K562 (cell line): ENCODE data around the gene ZDHHC5. TPM values are rescaled to one million over a fixed set of nuclear protein-coding genes. Genes with fewer than 3 reads are reported as not detected.

Source experiments
- ATAC-seq: fragments of 200-7000 bp; cut with Tn5 transposase; 3 replicates; pipeline ENCODE4 v1.9.1; 2020; ENCODE audit warnings: moderate library complexity
- BruUV-seq: library from RNA; stranded (reverse); fragments of 400-500 nt; replicated peaks from 2 replicates; lab custom pipeline; 2021; lab: Mats Ljungman, UMichigan
- CTCF ChIA-PET: fragments of 300-600 bp; formaldehyde crosslinking; extraction: SDS; loops from one replicate; lab custom pipeline; 2021; ENCODE audit warnings: low intra/inter-chr PET ratio; lab: Yijun Ruan, JAX
- POLR2A ChIA-PET: fragments of 300-600, 350-650 bp; sonication (Branson Sonifier 250); formaldehyde crosslinking; extraction: SDS; loops from one replicate; lab custom pipeline; 2021; ENCODE audit warnings: antibody characterized with exemption, inconsistent platforms; lab: Yijun Ruan, JAX
- DNase-seq, 4 experiments: peaks; one replicate each; pipeline versions ENCODE4 v3.0.0 to v3.0.0-alpha.2; 2011 to 2018; ENCODE audit warnings: low spot score in 3 of 4, mixed read lengths in 3 of 4; ENCODE audit errors: extremely low read depth in 1 of 4
- FAIRE-seq: peaks from 2 replicates; lab custom pipeline; 2011; peaks lifted over from hg19 to GRCh38; lab: Jason Lieb, UNC
- H2AFZ ChIP-seq: 2 replicates; pipeline ENCODE4 v1.6.0; 2011; ENCODE audit warnings: low read depth, low read length, control low read depth, inconsistent platforms
- H3K27ac ChIP-seq: fragments of 200-600 bp; 3 replicates; pipeline ENCODE4 v1.8.0; 2011; ENCODE audit warnings: low read depth, mild to moderate bottlenecking, control low read depth, inconsistent platforms, low read length, moderate library complexity, mixed read lengths; ENCODE audit errors: extremely low read depth
- H3K27me3 ChIP-seq, 2 experiments: fragments of 300-600 bp in 1 of 2; 2 replicates in 1 of 2; 3 replicates in 1 of 2; pipeline versions ENCODE4 v1.6.0 to v1.8.0; 2011; ENCODE audit warnings: inconsistent platforms in 2 of 2, low read length in 2 of 2, mild to moderate bottlenecking in 1 of 2, mixed read lengths in 1 of 2, moderate library complexity in 1 of 2; ENCODE audit not compliant: control insufficient read depth in 2 of 2, insufficient read depth in 2 of 2
- H3K36me3 ChIP-seq: fragments of 300-600 bp; 3 replicates; pipeline ENCODE4 v1.8.0; 2011; ENCODE audit warnings: mild to moderate bottlenecking, low read length, inconsistent platforms; ENCODE audit not compliant: control insufficient read depth, insufficient read depth
- H3K4me1 ChIP-seq, 2 experiments: fragments of 200-600 bp in 1 of 2; replicated peaks in 1 of 2; 2 replicates in 1 of 2; 3 replicates in 1 of 2; pipeline versions ENCODE4 v1.5.1 to v1.8.0; 2011; ENCODE audit warnings: inconsistent platforms in 2 of 2, low read length in 2 of 2, mild to moderate bottlenecking in 1 of 2, mixed read lengths in 1 of 2, moderate library complexity in 1 of 2; ENCODE audit not compliant: control insufficient read depth in 2 of 2, insufficient read depth in 2 of 2
- H3K4me2 ChIP-seq: 2 replicates; pipeline ENCODE4 v1.6.1; 2011; ENCODE audit warnings: low read length, control low read depth, inconsistent platforms, mixed read lengths; ENCODE audit not compliant: insufficient read depth
- H3K4me3 ChIP-seq: fragments of 200-600 bp; sonication (generic), shearing (Covaris generic); 2 replicates; pipeline ENCODE4 v1.5.1; 2016; ENCODE audit warnings: control low read depth, inconsistent platforms
- H3K79me2 ChIP-seq: fragments of 200-600 bp; 3 replicates; pipeline ENCODE4 v1.8.0; 2011; ENCODE audit warnings: low read length, inconsistent platforms; ENCODE audit not compliant: control insufficient read depth, insufficient read depth
- H3K9ac ChIP-seq, 2 experiments: 2 replicates each; pipeline versions ENCODE4 v1.6.0 to v1.6.1; 2011; ENCODE audit warnings: low read depth in 2 of 2, low read length in 2 of 2, control low read depth in 1 of 2, inconsistent platforms in 1 of 2, mild to moderate bottlenecking in 1 of 2, mixed read lengths in 1 of 2; ENCODE audit not compliant: insufficient read depth in 1 of 2
- H3K9me1 ChIP-seq: one replicate; pipeline ENCODE4 v1.6.0; 2011; ENCODE audit warnings: inconsistent platforms, mild to moderate bottlenecking, low read length, moderate library complexity; ENCODE audit not compliant: control insufficient read depth, insufficient read depth
- H3K9me3 ChIP-seq: replicated peaks from 2 replicates; pipeline ENCODE4 v1.5.1; 2011; ENCODE audit warnings: low read depth, low read length, inconsistent platforms; ENCODE audit not compliant: control insufficient read depth, insufficient read depth
- H4K20me1 ChIP-seq: replicated peaks from 2 replicates; pipeline ENCODE4 v1.6.1; 2011; ENCODE audit warnings: low read length, inconsistent platforms, mixed read lengths; ENCODE audit not compliant: control insufficient read depth, insufficient read depth
- ARHGAP35 ChIP-seq: fragments of 450-650 bp; IDR thresholded peaks from 2 replicates; pipeline ENCODE4 v1.6.1; 2018; ENCODE audit not compliant: partially characterized antibody
- CBX1 ChIP-seq: sonication (generic); IDR thresholded peaks from 2 replicates; pipeline ENCODE4 v1.6.1; 2016; ENCODE audit warnings: antibody characterized with exemption, low read depth, mild to moderate bottlenecking
- EZH2 ChIP-seq: IDR thresholded peaks from 2 replicates; pipeline ENCODE4 v1.6.1; 2012; ENCODE audit warnings: low read depth, mild to moderate bottlenecking, inconsistent platforms, low read length, borderline replicate concordance
- FOXK2 ChIP-seq, 2 experiments: fragments of 450-650 bp; IDR thresholded peaks in 1 of 2; conservative IDR thresholded peaks in 1 of 2; 2 replicates each; pipeline ENCODE4 v1.6.1; 2016; ENCODE audit warnings: low read depth in 2 of 2, mild to moderate bottlenecking in 1 of 2
- GABPB2 ChIP-seq: fragments of 250-450 bp; sonication (Bioruptor Pico); conservative IDR thresholded peaks from 2 replicates; pipeline ENCODE4 v1.5.1; 2021; ENCODE audit warnings: mild to moderate bottlenecking
- IRF2 ChIP-seq: sonication (generic); formaldehyde crosslinking; IDR thresholded peaks from 2 replicates; pipeline ENCODE4 v1.8.1; 2022; ENCODE audit warnings: mild to moderate bottlenecking, missing genetic modification reagents
- NEUROD1 ChIP-seq: fragments of 150-350 bp; IDR thresholded peaks from 2 replicates; pipeline ENCODE4 v1.6.1; 2014; ENCODE audit warnings: borderline replicate concordance, low read length, low read depth; ENCODE audit not compliant: partially characterized antibody
- POLR3A ChIP-seq: IDR thresholded peaks from 2 replicates; pipeline ENCODE4 v1.6.1; 2011; ENCODE audit warnings: borderline replicate concordance, mild to moderate bottlenecking, moderate library complexity; ENCODE audit not compliant: insufficient read length, insufficient read depth; ENCODE audit errors: extremely low read depth
- WGBS: fragments of 100-300 bp; shearing (Covaris generic); methylation state at CpG from one replicate; pipeline ENCODE4 v1.1.6; 2016; ENCODE audit warnings: low coverage, mixed read lengths; ENCODE audit not compliant: insufficient coverage; ENCODE audit errors: missing lambda C conversion rate; 5-methylcytosine and 5-hydroxymethylcytosine counted together
- in situ Hi-C: fragments of 300-500 bp; cut with MboI; formaldehyde crosslinking; loops from 4 replicates; pipeline ENCODE4 v1.15.0; 2018; ENCODE audit warnings: inconsistent platforms, mixed read lengths
- intact Hi-C: fragments of 100-400 bp; cut with micrococcal nuclease; formaldehyde crosslinking; loops from 2 replicates; pipeline ENCODE4 v1.14.2; 2022
- polyA plus RNA-seq, 8 experiments: library from polyadenylated mRNA; depleted of rRNA in 4 of 8; stranded (reverse) in 5 of 8; unstranded in 3 of 8; fragments of >200 nt; fragmentation: Nextera tagmentation in 2 of 8; fragmentation: Illumina TruSeq in 1 of 8; extraction: Ambion mirVana in 2 of 8; extraction: Trizol in 1 of 8; gene quantifications; 2 replicates each; pipeline versions ENCODE4 v1.2.1 to v1.2.3, GENCODE V29; 2011 to 2014; ENCODE audit warnings: inconsistent platforms in 1 of 8, missing spikeins in 1 of 8
- total RNA-seq, 7 experiments: library from RNA; depleted of rRNA in 6 of 7; stranded (reverse); fragments of >200 nt in 6 of 7; fragmentation: Illumina TruSeq in 2 of 7; extraction: Trizol in 2 of 7; gene quantifications; 2 replicates each; pipeline versions ENCODE4 v1.2.1 to v1.2.3, GENCODE V29; 2011 to 2021; ENCODE audit warnings: low replicate concordance in 1 of 7
- TF ChIP-seq, protein P1 (sequence below): fragments of 250-450 bp; sonication (Bioruptor Pico); IDR thresholded peaks from 2 replicates; pipeline ENCODE4 v1.4.0; 2020; ENCODE audit warnings: borderline replicate concordance
- TF ChIP-seq, protein P2 (sequence below), 2 experiments: IDR thresholded peaks in 1 of 2; conservative IDR thresholded peaks in 1 of 2; 2 replicates each; pipeline ENCODE4 v1.6.1; 2016; ENCODE audit warnings: low read depth in 2 of 2, mild to moderate bottlenecking in 1 of 2, missing compliant biosample characterization in 1 of 2, missing genetic modification characterization in 1 of 2, moderate library complexity in 1 of 2
- TF ChIP-seq, protein P3 (sequence below): conservative IDR thresholded peaks from 2 replicates; pipeline ENCODE4 v1.6.1; 2011; ENCODE audit warnings: low read depth, mild to moderate bottlenecking, low read length; ENCODE audit not compliant: control insufficient read depth
- TF ChIP-seq, protein P4 (sequence below), 2 experiments: IDR thresholded peaks; 2 replicates each; pipeline ENCODE4 v1.6.1; 2011; ENCODE audit warnings: borderline replicate concordance in 1 of 2, control low read depth in 1 of 2, low read depth in 1 of 2, low read length in 1 of 2, mild to moderate bottlenecking in 1 of 2, mixed read lengths in 1 of 2, moderate library complexity in 1 of 2; ENCODE audit not compliant: insufficient read depth in 1 of 2, insufficient read length in 1 of 2, poor library complexity in 1 of 2, severe bottlenecking in 1 of 2; ENCODE audit errors: extremely low read depth in 1 of 2
- TF ChIP-seq, protein P5 (sequence below): fragments of 250-450 bp; sonication (Bioruptor Pico); IDR thresholded peaks from 2 replicates; pipeline ENCODE4 v1.5.0; 2021

The ZDHHC5 gene
- total and polyA plus RNA-seq, 9 of the 15 experiments (the other 6 are each of a cell fraction or from before 2014, with no cell fraction given): 3.8 to 64.2 (median 35.9) TPM

DNA sequence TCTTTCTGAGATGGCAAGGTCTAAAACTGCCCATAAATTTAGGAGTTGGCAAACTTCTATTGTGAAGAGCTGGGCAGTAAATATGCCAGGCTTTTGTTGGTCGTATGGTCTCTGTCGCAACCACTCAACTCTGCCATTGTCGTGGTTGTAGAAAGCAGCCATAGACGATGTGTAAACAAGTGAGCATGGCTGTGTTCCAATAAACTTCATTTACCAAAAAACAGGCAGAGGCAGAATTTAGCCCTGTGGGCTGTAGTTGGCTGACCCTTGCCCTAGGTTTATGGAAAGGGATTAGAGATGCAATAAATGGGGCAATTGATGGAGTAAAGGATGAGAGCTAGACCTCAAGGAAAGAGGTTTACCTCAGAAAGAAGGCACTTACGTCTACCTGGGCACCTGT is 35.8 kb upstream of the ZDHHC5 start:
- no peak overlapping the region for H3K4me2 ChIP-seq
- FAIRE-seq (no peak), ATAC-seq (no peak)
- TF ChIP-seq GABPB2 (CRISPR knock-in tag) (no peak), CBX1 (no peak), NEUROD1 (no peak), ARHGAP35 (no peak), IRF2 (CRISPR knock-in tag) (no peak), EZH2 (no peak), FOXK2 (conservative IDR thresholded peaks at IDR 0.05 in 1 of 2, IDR thresholded peaks at IDR 0.05 in 1 of 2; ENCODE audit: low read depth in 2 of 2) (no peak), POLR3A (no peak)
- TF ChIP-seq, protein P1, sequence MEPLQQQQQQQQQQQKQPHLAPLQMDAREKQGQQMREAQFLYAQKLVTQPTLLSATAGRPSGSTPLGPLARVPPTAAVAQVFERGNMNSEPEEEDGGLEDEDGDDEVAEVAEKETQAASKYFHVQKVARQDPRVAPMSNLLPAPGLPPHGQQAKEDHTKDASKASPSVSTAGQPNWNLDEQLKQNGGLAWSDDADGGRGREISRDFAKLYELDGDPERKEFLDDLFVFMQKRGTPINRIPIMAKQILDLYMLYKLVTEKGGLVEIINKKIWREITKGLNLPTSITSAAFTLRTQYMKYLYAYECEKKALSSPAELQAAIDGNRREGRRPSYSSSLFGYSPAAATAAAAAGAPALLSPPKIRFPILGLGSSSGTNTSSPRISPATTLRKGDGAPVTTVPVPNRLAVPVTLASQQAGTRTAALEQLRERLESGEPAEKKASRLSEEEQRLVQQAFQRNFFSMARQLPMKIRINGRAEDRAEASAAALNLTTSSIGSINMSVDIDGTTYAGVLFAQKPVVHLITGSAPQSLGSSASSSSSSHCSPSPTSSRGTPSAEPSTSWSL (CRISPR knock-in tag): no peak
- TF ChIP-seq, protein P2, sequence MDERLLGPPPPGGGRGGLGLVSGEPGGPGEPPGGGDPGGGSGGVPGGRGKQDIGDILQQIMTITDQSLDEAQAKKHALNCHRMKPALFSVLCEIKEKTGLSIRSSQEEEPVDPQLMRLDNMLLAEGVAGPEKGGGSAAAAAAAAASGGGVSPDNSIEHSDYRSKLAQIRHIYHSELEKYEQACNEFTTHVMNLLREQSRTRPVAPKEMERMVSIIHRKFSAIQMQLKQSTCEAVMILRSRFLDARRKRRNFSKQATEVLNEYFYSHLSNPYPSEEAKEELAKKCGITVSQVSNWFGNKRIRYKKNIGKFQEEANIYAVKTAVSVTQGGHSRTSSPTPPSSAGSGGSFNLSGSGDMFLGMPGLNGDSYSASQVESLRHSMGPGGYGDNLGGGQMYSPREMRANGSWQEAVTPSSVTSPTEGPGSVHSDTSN (CRISPR knock-in tag; IDR thresholded peaks at IDR 0.05; ENCODE audit: low read depth): no peak
- TF ChIP-seq, protein P2 (tag; conservative IDR thresholded peaks at IDR 0.05; ENCODE audit: low read depth): no peak
- TF ChIP-seq, protein P3, sequence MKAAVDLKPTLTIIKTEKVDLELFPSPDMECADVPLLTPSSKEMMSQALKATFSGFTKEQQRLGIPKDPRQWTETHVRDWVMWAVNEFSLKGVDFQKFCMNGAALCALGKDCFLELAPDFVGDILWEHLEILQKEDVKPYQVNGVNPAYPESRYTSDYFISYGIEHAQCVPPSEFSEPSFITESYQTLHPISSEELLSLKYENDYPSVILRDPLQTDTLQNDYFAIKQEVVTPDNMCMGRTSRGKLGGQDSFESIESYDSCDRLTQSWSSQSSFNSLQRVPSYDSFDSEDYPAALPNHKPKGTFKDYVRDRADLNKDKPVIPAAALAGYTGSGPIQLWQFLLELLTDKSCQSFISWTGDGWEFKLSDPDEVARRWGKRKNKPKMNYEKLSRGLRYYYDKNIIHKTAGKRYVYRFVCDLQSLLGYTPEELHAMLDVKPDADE: no peak
- TF ChIP-seq, protein P4, sequence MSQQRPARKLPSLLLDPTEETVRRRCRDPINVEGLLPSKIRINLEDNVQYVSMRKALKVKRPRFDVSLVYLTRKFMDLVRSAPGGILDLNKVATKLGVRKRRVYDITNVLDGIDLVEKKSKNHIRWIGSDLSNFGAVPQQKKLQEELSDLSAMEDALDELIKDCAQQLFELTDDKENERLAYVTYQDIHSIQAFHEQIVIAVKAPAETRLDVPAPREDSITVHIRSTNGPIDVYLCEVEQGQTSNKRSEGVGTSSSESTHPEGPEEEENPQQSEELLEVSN (IDR thresholded peaks at IDR 0.05; ENCODE audit: borderline replicate concordance in 1 of 2, extremely low read depth in 1 of 2, insufficient read depth in 1 of 2, insufficient read length in 1 of 2, low read depth in 1 of 2, low read length in 1 of 2, poor library complexity in 1 of 2, severe bottlenecking in 1 of 2): no peak
- TF ChIP-seq, protein P5, sequence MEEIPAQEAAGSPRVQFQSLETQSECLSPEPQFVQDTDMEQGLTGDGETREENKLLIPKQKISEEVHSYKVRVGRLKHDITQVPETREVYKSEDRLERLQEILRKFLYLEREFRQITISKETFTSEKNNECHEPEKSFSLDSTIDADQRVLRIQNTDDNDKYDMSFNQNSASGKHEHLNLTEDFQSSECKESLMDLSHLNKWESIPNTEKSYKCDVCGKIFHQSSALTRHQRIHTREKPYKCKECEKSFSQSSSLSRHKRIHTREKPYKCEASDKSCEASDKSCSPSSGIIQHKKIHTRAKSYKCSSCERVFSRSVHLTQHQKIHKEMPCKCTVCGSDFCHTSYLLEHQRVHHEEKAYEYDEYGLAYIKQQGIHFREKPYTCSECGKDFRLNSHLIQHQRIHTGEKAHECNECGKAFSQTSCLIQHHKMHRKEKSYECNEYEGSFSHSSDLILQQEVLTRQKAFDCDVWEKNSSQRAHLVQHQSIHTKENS (CRISPR knock-in tag): no peak

More for the DNA sequence above, 35.8 kb upstream of the ZDHHC5 start:
- Histone ChIP-seq H3K9ac (no peak overlapping the region), H3K79me2 (no peaks in the 10 kb centered on the region), H2AFZ (no peak overlapping the region), H4K20me1 (no peaks in the 10 kb centered on the region), H3K36me3 (no peaks in the 10 kb centered on the region), H3K27ac (no peak overlapping the region), H3K27me3 (peaks cover 23 to 33% of the 10 kb centered on the region in 2 experiments), H3K4me3 (no peak overlapping the region), H3K9me3 (no peaks in the 10 kb centered on the region), H3K9me1 (no peaks in the 10 kb centered on the region), H3K4me1 (no peaks in the 10 kb centered on the region; a peak in 1 of 5 replicates)
- WGBS: 16% methylated on average over 5 of the region's 5 CpGs
- ChIA-PET CTCF (no interaction called here), POLR2A (interaction anchor here (0.7 to 2.1 kb wide), 2 partner anchors 9 to 57 kb away, joined by 4 to 9 read pairs; no protein-coding TSS in a partner anchor)
- in situ Hi-C loops: no loop called here
- no peak for DNase-seq
- intact Hi-C loops: no loop called here
- BruUV-seq: no TSS peak
